HepG2 (cell line): ENCODE data around the gene CSTF1.

ENCODE experiments used
- POLR2AphosphoS5 ChIP-seq: IDR thresholded peaks from 2 replicates; pipeline ENCODE4 v1.6.1; 2012; ENCODE audit warnings: low read depth, low read length
- RNF2 ChIP-seq: fragments of 450-650 bp; conservative IDR thresholded peaks from 2 replicates; pipeline ENCODE4 v1.6.1; 2016; ENCODE audit warnings: low read depth
- ZFP36 ChIP-seq: fragments of 150-350 bp; IDR thresholded peaks from 2 replicates; pipeline ENCODE4 v1.6.1; 2018; ENCODE audit warnings: borderline replicate concordance, low read length, low read depth; ENCODE audit not compliant: partially characterized antibody
- ZNF207 ChIP-seq: fragments of 450-650 bp; IDR thresholded peaks from 2 replicates; pipeline ENCODE4 v1.6.1; 2016; ENCODE audit warnings: antibody characterized with exemption, borderline replicate concordance
- TF ChIP-seq, protein P1 (sequence below): sonication (generic); formaldehyde crosslinking; IDR thresholded peaks from 2 replicates; pipeline ENCODE4 v1.4.0; 2020; ENCODE audit warnings: missing genetic modification reagents
- TF ChIP-seq, protein P2 (sequence below): sonication (generic); formaldehyde crosslinking; conservative IDR thresholded peaks from 2 replicates; pipeline ENCODE4 v1.8.0; 2022; ENCODE audit warnings: missing genetic modification reagents
- TF ChIP-seq, protein P3 (sequence below): sonication (generic); formaldehyde crosslinking; IDR thresholded peaks from 2 replicates; pipeline ENCODE4 v1.4.0; 2020; ENCODE audit warnings: missing genetic modification reagents, mild to moderate bottlenecking, borderline replicate concordance
- TF ChIP-seq, protein P4 (sequence below): sonication (generic); formaldehyde crosslinking; IDR thresholded peaks from 2 replicates; pipeline ENCODE4 v1.5.1; 2020; ENCODE audit warnings: mild to moderate bottlenecking, missing genetic modification reagents, moderate library complexity

DNA sequence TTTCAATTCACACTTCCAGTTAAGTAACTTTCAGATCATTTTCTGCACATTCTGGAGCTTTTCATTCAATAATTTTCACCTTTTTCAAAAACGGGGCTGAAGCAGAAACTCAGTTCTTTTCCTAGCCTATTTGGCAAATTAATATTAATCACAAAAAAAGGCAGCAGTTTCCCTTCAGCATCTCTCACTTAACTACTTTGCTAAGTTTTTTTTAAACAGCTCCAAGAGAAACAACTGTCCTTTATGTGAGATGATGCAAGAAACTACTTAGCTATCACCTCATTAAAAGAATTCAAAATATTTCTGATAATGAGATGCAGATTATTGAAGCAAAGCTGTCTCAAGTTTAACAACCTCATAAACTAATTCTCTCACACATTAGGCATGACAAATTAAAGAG is 31.4 kb downstream of the CSTF1 start:
- TF ChIP-seq, protein P1, sequence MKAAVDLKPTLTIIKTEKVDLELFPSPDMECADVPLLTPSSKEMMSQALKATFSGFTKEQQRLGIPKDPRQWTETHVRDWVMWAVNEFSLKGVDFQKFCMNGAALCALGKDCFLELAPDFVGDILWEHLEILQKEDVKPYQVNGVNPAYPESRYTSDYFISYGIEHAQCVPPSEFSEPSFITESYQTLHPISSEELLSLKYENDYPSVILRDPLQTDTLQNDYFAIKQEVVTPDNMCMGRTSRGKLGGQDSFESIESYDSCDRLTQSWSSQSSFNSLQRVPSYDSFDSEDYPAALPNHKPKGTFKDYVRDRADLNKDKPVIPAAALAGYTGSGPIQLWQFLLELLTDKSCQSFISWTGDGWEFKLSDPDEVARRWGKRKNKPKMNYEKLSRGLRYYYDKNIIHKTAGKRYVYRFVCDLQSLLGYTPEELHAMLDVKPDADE (CRISPR knock-in tag) = no peak
- TF ChIP-seq, protein P2, sequence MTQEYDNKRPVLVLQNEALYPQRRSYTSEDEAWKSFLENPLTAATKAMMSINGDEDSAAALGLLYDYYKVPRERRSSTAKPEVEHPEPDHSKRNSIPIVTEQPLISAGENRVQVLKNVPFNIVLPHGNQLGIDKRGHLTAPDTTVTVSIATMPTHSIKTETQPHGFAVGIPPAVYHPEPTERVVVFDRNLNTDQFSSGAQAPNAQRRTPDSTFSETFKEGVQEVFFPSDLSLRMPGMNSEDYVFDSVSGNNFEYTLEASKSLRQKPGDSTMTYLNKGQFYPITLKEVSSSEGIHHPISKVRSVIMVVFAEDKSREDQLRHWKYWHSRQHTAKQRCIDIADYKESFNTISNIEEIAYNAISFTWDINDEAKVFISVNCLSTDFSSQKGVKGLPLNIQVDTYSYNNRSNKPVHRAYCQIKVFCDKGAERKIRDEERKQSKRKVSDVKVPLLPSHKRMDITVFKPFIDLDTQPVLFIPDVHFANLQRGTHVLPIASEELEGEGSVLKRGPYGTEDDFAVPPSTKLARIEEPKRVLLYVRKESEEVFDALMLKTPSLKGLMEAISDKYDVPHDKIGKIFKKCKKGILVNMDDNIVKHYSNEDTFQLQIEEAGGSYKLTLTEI (CRISPR knock-in tag) = no peak
- TF ChIP-seq RNF2 (no peak), ZNF207 (no peak), POLR2AphosphoS5 (no peak), ZFP36 (no peak)
- TF ChIP-seq, protein P3, sequence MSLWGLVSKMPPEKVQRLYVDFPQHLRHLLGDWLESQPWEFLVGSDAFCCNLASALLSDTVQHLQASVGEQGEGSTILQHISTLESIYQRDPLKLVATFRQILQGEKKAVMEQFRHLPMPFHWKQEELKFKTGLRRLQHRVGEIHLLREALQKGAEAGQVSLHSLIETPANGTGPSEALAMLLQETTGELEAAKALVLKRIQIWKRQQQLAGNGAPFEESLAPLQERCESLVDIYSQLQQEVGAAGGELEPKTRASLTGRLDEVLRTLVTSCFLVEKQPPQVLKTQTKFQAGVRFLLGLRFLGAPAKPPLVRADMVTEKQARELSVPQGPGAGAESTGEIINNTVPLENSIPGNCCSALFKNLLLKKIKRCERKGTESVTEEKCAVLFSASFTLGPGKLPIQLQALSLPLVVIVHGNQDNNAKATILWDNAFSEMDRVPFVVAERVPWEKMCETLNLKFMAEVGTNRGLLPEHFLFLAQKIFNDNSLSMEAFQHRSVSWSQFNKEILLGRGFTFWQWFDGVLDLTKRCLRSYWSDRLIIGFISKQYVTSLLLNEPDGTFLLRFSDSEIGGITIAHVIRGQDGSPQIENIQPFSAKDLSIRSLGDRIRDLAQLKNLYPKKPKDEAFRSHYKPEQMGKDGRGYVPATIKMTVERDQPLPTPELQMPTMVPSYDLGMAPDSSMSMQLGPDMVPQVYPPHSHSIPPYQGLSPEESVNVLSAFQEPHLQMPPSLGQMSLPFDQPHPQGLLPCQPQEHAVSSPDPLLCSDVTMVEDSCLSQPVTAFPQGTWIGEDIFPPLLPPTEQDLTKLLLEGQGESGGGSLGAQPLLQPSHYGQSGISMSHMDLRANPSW = no peak
- TF ChIP-seq, protein P4, sequence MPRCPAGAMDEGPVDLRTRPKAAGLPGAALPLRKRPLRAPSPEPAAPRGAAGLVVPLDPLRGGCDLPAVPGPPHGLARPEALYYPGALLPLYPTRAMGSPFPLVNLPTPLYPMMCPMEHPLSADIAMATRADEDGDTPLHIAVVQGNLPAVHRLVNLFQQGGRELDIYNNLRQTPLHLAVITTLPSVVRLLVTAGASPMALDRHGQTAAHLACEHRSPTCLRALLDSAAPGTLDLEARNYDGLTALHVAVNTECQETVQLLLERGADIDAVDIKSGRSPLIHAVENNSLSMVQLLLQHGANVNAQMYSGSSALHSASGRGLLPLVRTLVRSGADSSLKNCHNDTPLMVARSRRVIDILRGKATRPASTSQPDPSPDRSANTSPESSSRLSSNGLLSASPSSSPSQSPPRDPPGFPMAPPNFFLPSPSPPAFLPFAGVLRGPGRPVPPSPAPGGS (CRISPR knock-in tag) = no peak
